ENCODE results near the gene PSMC2.
"Not testable (repeated sequence)": the region's sequence is repeated elsewhere in the genome, so short reads cannot be mapped to it uniquely, and the experiment has no call there.

Gene PSMC2

DNA sequence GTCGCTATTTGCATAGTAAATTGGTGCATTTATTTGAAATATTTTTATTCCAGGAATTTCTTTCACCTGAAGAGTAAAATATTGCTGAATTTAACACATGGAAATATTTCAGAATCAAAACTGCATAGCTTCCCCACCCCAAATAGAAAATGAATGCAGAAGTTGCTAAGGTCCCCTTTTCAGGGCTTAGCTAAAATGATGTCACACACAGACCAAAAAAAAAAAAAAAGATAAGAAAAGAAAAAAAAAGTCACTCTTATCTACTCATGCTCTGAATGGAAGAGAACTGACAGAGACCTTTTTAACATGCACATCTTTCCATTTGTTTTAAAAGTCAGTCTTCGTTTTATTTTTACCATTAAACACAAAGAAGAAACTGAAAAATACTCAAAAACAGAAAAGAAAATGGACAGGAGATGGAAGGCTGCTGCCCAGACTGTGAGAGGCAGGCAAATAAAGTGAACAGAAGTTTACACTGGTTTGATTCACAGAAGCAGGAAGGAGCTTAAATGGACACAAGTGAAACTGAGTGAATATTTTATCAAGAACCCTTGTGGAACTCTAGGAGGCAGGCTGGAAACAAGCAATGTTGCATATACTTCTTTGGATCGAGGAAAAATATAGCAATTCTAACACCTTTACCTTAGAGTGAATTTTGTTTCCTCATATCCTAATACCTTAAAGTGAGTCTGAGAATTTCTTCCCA, 32.0 kb downstream of the PSMC2 start:
- DNase-seq, result no peak

DNA sequence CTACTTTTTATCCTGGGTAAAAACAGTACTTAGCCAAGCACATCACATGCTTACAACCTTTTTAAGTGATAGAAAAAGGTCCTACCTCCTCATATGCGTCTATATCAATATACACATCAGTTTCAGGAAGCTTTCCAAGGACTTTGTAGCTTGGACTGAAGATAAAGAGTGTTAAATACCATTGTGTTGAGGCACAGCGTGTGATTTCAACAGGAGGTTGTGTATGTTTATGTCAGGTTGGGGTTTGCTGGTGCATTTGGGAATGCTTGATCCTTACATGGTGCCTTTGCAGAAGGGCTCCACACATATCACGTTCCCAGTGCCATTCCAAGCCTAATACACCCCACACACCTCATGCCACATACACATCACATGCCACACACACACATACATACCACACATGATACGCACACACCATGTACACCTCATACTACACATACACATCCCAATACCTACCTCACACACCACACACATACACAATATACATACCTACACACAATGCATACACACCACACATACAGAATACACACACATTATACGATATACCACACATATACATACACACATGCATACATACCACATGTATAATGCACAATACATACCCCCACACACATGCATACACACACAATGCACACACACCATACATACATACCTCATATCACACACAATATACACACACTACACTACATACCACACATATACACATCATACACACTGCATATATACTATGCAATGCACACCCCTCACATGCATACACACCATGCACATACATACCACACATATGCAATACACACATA, 33.1 kb downstream of the PSMC2 start:
- DNase-seq, result no peak

DNA sequence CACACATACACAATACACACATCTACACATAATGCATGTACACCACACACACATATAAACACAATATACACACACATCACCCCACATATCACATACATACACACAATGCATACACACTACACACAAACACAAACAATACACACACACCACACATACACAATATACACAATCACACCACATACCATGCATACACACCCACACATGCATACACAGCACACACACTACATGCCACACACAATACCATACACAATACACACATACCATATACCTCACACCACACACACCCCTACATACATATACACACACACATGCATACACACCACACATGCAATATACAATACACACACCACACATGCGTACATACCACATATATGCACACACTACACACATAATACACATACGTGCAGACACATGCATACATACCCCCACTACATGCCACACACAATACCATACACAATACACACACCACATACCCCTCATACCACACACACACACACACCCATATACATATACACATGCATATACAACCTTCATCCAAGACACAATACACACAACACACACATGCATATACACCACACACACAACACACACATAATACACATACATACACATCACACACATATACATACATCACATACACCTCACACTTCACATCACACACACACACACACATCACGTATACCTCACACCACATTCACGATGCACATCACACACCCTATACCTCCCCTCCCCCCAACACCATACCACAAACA, 34.0 kb downstream of the PSMC2 start:
- DNase-seq, result no peak

DNA sequence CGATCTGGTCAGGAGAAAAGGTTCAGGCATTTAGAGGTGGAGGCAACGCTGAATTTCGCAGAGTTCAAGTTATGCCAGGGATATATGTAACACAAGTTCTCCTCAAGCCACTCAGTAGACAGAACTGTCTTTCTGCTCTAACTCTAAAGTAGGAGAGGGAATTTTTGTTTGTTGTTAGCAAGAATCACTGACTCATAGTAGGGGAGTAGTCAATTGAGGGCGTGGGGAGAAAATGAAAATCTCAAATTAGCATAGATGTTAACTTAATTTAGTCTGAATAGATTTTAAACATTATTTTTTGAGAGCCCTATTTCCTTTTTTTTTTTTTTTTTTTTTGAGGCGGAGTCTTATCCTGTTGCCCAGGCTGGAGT, 34.6 kb downstream of the PSMC2 start:
- DNase-seq, result no peak

- no peak for DNase-seq
These were observed 39.8 kb downstream of the PSMC2 start for GRCh38 chr7:103387242-103387641.

GRCh38 chr7:103388469-103389140, 41.2 kb downstream of the PSMC2 start:
- DNase-seq, result no peak

- no peak for DNase-seq
These were observed 41.8 kb downstream of the PSMC2 start for GRCh38 chr7:103389263-103389662.

GRCh38 chr7:103391150-103391549, 43.7 kb downstream of the PSMC2 start:
- no peak for DNase-seq

DNA sequence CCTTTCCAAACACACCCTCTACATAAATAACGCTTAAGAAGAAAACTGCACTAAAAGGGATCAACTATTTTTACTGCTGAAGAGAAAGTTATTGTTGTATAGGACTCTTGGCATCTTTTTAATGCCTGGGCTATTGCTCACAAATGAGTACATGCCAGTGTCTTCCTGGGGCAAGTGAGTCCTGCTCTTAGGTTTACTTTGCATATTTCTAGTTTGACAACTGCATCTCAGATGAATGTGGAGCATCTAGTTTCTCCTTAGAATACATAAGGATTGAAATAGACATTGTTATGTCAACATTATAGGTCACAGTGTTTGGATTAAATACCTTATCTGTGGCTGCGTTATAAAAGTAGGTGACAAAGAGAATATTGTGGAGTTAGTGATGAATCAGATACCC, 44.5 kb downstream of the PSMC2 start:
- no peak for DNase-seq

DNA sequence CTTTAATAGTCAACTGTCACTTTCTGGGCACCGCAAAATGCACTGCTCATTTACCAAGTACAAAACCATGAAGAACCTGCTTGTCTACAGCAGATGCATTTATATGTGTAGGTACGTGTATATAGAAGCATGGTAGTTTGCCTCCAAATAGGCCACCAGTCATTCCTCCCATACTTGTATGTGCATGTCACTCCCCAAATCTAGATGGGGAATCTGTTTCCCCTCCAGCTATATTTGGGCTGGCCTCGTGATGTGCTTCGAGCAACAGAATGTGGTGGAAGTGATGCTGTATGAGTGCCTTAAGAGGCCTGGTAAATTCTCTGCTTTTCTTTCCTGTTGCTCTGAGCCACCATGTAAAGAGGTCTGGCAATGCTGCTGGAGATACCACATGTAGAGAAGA, 47.1 kb downstream of the PSMC2 start:
- no peak for DNase-seq

- no peak for DNase-seq
These were observed 47.6 kb downstream of the PSMC2 start for GRCh38 chr7:103395071-103395470.

GRCh38 chr7:103396471-103396870, 49.0 kb downstream of the PSMC2 start:
- DNase-seq, result no peak

DNA sequence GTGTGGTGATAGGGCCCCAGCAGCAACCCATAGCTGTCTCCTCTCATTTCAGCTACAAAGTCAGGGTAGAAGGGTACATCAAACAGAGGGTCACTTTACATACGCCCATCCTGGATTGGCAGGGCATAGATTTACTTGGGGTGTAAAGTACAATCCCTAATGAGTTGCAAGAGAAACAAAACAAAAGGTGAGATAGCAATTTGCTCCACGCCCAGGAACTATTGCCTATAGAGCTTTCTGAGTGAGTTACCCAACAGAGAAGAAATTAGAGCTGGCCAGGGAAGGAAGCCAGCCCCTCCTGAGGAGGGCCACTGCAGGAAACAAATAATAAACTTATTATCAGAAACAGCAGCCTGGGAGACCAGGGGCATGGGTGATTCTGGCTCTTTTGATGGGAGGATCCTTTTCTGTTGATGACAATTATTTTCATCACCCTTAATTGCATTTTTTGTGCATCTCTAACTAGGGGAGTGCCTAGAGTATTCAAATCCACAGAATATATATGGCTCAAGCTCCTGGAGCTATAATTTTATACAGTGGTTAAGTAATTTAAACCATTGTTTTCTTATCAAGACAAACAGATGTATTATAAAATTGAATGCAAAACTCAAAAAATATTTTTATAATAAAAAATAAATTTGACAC, 51.2 kb downstream of the PSMC2 start:
- no peak for DNase-seq

GRCh38 chr7:103399687-103400086, 52.2 kb downstream of the PSMC2 start:
- not testable (repeated sequence) for DNase-seq

DNA sequence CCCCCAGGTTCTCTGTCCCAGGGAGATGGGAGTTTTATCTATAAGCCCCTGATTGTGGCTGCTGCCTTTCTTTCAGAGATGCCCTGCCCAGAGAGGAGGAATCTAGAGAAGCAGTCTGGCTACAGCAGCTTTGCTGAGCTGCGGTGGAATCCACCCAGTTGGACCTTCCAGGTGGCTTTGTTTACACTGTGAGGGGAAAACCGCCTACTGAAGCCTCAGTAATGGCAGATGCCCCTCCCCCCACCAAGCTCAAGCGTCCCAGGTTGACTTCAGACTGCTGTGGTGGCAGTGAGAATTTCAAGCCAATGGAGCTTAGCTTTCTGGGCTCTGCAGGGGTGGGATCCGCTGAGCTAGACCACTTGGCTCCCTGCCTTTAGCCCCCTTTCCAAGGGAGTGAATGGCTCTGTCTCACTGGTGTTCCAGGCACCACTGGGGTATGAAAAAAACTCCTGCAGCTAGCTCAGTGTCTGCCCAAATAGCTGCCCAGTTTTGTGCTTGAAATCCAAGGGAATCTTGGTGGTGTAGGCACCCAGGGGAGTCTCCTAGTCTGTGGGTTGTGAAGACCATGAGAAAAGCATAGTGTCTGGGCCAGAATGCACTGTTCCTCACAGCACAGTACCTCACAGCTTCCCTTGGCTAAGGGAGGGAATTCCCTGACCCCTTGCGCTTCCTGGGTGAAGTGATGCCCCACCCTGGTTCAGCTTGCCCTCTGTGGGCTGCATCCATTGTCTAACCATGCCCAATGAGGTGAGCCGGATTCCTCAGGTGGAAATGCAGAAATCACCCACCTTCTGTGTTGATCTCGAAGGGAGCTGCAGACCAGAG, 58.6 kb downstream of the PSMC2 start:
- DNase-seq, result not testable (repeated sequence)

- DNase-seq, result no peak
These were observed 64.7 kb downstream of the PSMC2 start for GRCh38 chr7:103412151-103412550.

DNA sequence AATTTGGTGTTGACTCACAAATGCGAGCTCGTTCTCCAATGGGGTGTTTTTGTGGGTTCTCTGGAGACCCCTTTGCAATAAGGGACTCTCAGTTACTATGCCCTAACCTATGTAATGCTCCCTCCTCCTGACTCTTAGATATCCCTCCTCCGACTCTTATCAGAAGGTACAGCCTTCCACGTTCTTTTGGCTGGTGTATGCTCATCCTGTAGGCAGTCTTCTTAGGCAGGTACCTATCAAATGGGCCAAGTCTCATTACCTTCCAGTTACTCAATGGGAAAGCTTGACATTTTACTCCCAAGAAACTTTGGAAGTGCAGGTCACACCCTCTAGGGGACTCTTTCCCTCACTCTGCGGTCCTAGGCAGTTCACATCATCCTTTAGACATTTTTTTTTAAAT, 66.0 kb downstream of the PSMC2 start:
- DNase-seq, result no peak

- no peak for DNase-seq
These were observed 70.8 kb downstream of the PSMC2 start for GRCh38 chr7:103418241-103418640.
